HepG2 (cell line): ENCODE results near the gene GDF9. TPM values are rescaled to one million over a fixed set of nuclear protein-coding genes. Genes with fewer than 3 reads are reported as not detected.
A peak's percentile ranks its signal among the peaks of the same experiment; 100 is the strongest.

ENCODE experiments used
- EEA1 ChIP-seq: sonication (generic); formaldehyde crosslinking; IDR thresholded peaks from 2 replicates; pipeline ENCODE4 v1.5.1; 2020; ENCODE audit warnings: mild to moderate bottlenecking, missing genetic modification reagents, borderline replicate concordance
- FOXP1 ChIP-seq, 2 experiments: fragments of 450-650 bp in 1 of 2; IDR thresholded peaks; 2 replicates each; pipeline ENCODE4 v1.6.1; 2017 to 2018; ENCODE audit warnings: antibody characterized with exemption in 1 of 2
- GFI1 ChIP-seq: sonication (generic); formaldehyde crosslinking; IDR thresholded peaks from 2 replicates; pipeline ENCODE4 v1.5.0; 2020; ENCODE audit warnings: missing genetic modification reagents, mild to moderate bottlenecking, borderline replicate concordance
- HDAC1 ChIP-seq: sonication (generic); formaldehyde crosslinking; IDR thresholded peaks from 2 replicates; pipeline ENCODE4 v1.5.1; 2020; ENCODE audit warnings: mild to moderate bottlenecking, missing genetic modification reagents
- HOXA7 ChIP-seq: sonication (generic); formaldehyde crosslinking; IDR thresholded peaks from 2 replicates; pipeline ENCODE4 v1.8.1; 2022; ENCODE audit warnings: mild to moderate bottlenecking, missing genetic modification reagents, moderate library complexity
- KLF16 ChIP-seq, 2 experiments: sonication (generic) in 1 of 2; formaldehyde crosslinking in 1 of 2; IDR thresholded peaks; 2 replicates each; pipeline versions ENCODE4 v1.6.1 to v1.8.0; 2016 to 2023; ENCODE audit warnings: missing genetic modification reagents in 2 of 2, missing compliant biosample characterization in 1 of 2
- RCOR2 ChIP-seq: IDR thresholded peaks from 2 replicates; pipeline ENCODE4 v1.6.1; 2016; ENCODE audit warnings: missing biosample characterization, missing genetic modification reagents
- SAFB2 ChIP-seq: sonication (generic); formaldehyde crosslinking; IDR thresholded peaks from 2 replicates; pipeline ENCODE4 v1.5.1; 2020; ENCODE audit warnings: missing genetic modification reagents, low read depth, mild to moderate bottlenecking, borderline replicate concordance
- SMAD1 ChIP-seq: sonication (generic); formaldehyde crosslinking; IDR thresholded peaks from 2 replicates; pipeline ENCODE4 v1.4.0; 2020; ENCODE audit warnings: missing genetic modification reagents, low read depth, mild to moderate bottlenecking, borderline replicate concordance
- TERF1 ChIP-seq: sonication (generic); formaldehyde crosslinking; IDR thresholded peaks from 2 replicates; pipeline ENCODE4 v1.8.0; 2022; ENCODE audit warnings: mild to moderate bottlenecking, missing genetic modification reagents, moderate library complexity
- ZBTB25 ChIP-seq: IDR thresholded peaks from 2 replicates; pipeline ENCODE4 v1.6.1; 2018; ENCODE audit warnings: missing genetic modification reagents
- ZEB1 ChIP-seq: IDR thresholded peaks from 2 replicates; pipeline ENCODE4 v1.6.1; 2012; ENCODE audit warnings: mild to moderate bottlenecking, low read depth, inconsistent platforms; ENCODE audit not compliant: insufficient replicate concordance
- ZFP82 ChIP-seq: sonication (generic); formaldehyde crosslinking; IDR thresholded peaks from 2 replicates; pipeline ENCODE4 v1.5.1; 2020; ENCODE audit warnings: mild to moderate bottlenecking, missing genetic modification reagents, borderline replicate concordance
- ZMAT5 ChIP-seq: sonication (generic); formaldehyde crosslinking; IDR thresholded peaks from 2 replicates; pipeline ENCODE4 v1.5.0; 2020; ENCODE audit warnings: mild to moderate bottlenecking, low read depth, missing genetic modification reagents, borderline replicate concordance
- ZNF256 ChIP-seq: sonication (generic); formaldehyde crosslinking; conservative IDR thresholded peaks from 2 replicates; pipeline ENCODE4 v1.4.0; 2020; ENCODE audit warnings: missing genetic modification reagents
- ZNF296 ChIP-seq: sonication (generic); formaldehyde crosslinking; conservative IDR thresholded peaks from 2 replicates; pipeline ENCODE4 v1.5.0; 2020; ENCODE audit warnings: mild to moderate bottlenecking, missing genetic modification reagents
- ZNF30 ChIP-seq: sonication (generic); formaldehyde crosslinking; IDR thresholded peaks from 2 replicates; pipeline ENCODE4 v1.5.0; 2020; ENCODE audit warnings: mild to moderate bottlenecking, missing genetic modification reagents
- ZNF446 ChIP-seq: sonication (generic); formaldehyde crosslinking; IDR thresholded peaks from 2 replicates; pipeline ENCODE4 v1.5.0; 2020; ENCODE audit warnings: mild to moderate bottlenecking, missing genetic modification reagents
- polyA plus RNA-seq, 8 experiments: library from polyadenylated mRNA; depleted of rRNA in 3 of 8; stranded (reverse) in 7 of 8; unstranded in 1 of 8; fragments of >200 nt; fragmentation: Illumina TruSeq in 4 of 8; extraction: Trizol in 4 of 8; gene quantifications; 2 replicates each; pipeline versions ENCODE4 v1.2.1 to v1.2.3, GENCODE V29; 2011 to 2016; ENCODE audit warnings: low read depth in 4 of 8, missing spikeins in 1 of 8, mixed read lengths in 1 of 8; ENCODE audit not compliant: insufficient read depth in 1 of 8
- total RNA-seq, 5 experiments: library from RNA; depleted of rRNA; stranded (reverse); fragments of >200 nt; fragmentation: Illumina TruSeq; extraction: Trizol; gene quantifications; 2 replicates each; pipeline ENCODE4 v1.2.3, GENCODE V29; 2016; ENCODE audit warnings: low read depth in 1 of 5
- TF ChIP-seq, protein P1 (sequence below): sonication (generic); formaldehyde crosslinking; IDR thresholded peaks from 2 replicates; pipeline ENCODE4 v1.4.0; 2020; ENCODE audit warnings: low read depth, mild to moderate bottlenecking, missing genetic modification reagents
- TF ChIP-seq, protein P2 (sequence below): sonication (generic); formaldehyde crosslinking; IDR thresholded peaks from 2 replicates; pipeline ENCODE4 v1.5.1; 2020; ENCODE audit warnings: missing genetic modification reagents, mild to moderate bottlenecking, borderline replicate concordance
- TF ChIP-seq, protein P3 (sequence below): sonication (generic); formaldehyde crosslinking; IDR thresholded peaks from 2 replicates; pipeline ENCODE4 v1.4.0; 2020; ENCODE audit warnings: missing genetic modification reagents
- TF ChIP-seq, protein P4 (sequence below): fragments of 450-650 bp; IDR thresholded peaks from 2 replicates; pipeline ENCODE4 v1.6.1; 2016

The GDF9 gene
- total and polyA plus RNA-seq, 2 of the 13 experiments (the other 11 are each of a cell fraction or from before 2014, with no cell fraction given): 0.33 to 0.38 TPM

DNA sequence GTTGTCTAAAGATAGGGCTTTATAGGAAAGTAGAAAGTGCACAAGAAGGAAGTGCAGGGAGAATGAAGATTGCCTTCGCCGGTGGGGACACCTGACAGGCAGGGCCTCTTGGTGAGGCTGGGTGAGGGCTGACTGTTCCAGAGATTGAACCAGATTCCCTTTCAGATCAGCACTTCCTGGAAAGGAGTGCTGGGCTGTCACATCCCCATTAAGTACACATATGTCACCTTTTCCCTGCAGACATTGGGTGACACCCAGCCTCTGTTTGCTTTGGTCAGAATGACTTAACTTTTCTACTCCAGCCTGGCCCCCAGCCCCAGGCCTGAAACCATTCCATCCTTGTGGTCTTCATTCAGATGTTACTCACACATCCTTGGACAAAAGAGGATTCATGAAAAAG is 28.4 kb downstream of the GDF9 start (continued):
- no peak for TF ChIP-seq FOXP1 (IDR thresholded peaks at IDR 0.05)
- TF ChIP-seq FOXP1 (CRISPR knock-in tag; IDR thresholded peaks at IDR 0.05): peak; percentile 29; the same call in 1 of the 2 replicates
- no peak for TF ChIP-seq ZNF256
- TF ChIP-seq TERF1: no peak
- TF ChIP-seq ZNF30 (CRISPR knock-in tag): no peak
- peak; percentile 46; the same call in 1 of the 2 replicates for TF ChIP-seq GFI1 (CRISPR knock-in tag)
- TF ChIP-seq ZNF446: no peak
- TF ChIP-seq, protein P1, sequence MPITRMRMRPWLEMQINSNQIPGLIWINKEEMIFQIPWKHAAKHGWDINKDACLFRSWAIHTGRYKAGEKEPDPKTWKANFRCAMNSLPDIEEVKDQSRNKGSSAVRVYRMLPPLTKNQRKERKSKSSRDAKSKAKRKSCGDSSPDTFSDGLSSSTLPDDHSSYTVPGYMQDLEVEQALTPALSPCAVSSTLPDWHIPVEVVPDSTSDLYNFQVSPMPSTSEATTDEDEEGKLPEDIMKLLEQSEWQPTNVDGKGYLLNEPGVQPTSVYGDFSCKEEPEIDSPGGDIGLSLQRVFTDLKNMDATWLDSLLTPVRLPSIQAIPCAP (CRISPR knock-in tag): 0 out of 2 replicates have a peak, but pooled peaks have one; percentile 4
- peak; percentile 43; the same call in 1 of the 2 replicates for TF ChIP-seq HDAC1
- TF ChIP-seq HOXA7 (CRISPR knock-in tag): no peak
- TF ChIP-seq ZFP82 (CRISPR knock-in tag): no peak
- TF ChIP-seq EEA1 (CRISPR knock-in tag): no peak
- TF ChIP-seq ZBTB25: no peak; the same call in 1 of the 2 replicates
- TF ChIP-seq RCOR2 (CRISPR knock-in tag): peak; percentile 58; the same call in 1 of the 2 replicates
- no peak for TF ChIP-seq ZMAT5 (CRISPR knock-in tag)
- TF ChIP-seq, protein P2, sequence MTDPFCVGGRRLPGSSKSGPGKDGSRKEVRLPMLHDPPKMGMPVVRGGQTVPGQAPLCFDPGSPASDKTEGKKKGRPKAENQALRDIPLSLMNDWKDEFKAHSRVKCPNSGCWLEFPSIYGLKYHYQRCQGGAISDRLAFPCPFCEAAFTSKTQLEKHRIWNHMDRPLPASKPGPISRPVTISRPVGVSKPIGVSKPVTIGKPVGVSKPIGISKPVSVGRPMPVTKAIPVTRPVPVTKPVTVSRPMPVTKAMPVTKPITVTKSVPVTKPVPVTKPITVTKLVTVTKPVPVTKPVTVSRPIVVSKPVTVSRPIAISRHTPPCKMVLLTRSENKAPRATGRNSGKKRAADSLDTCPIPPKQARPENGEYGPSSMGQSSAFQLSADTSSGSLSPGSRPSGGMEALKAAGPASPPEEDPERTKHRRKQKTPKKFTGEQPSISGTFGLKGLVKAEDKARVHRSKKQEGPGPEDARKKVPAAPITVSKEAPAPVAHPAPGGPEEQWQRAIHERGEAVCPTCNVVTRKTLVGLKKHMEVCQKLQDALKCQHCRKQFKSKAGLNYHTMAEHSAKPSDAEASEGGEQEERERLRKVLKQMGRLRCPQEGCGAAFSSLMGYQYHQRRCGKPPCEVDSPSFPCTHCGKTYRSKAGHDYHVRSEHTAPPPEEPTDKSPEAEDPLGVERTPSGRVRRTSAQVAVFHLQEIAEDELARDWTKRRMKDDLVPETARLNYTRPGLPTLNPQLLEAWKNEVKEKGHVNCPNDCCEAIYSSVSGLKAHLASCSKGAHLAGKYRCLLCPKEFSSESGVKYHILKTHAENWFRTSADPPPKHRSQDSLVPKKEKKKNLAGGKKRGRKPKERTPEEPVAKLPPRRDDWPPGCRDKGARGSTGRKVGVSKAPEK (CRISPR knock-in tag): no peak
- no peak; a peak in 1 of 4 replicates for TF ChIP-seq KLF16 (CRISPR knock-in tag; IDR thresholded peaks at IDR 0.05)
- TF ChIP-seq, protein P3, sequence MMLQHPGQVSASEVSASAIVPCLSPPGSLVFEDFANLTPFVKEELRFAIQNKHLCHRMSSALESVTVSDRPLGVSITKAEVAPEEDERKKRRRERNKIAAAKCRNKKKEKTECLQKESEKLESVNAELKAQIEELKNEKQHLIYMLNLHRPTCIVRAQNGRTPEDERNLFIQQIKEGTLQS (CRISPR knock-in tag): no peak
- TF ChIP-seq ZNF296 (CRISPR knock-in tag): no peak
- no peak for TF ChIP-seq SMAD1
- TF ChIP-seq SAFB2 (CRISPR knock-in tag): no peak
- TF ChIP-seq, protein P4, sequence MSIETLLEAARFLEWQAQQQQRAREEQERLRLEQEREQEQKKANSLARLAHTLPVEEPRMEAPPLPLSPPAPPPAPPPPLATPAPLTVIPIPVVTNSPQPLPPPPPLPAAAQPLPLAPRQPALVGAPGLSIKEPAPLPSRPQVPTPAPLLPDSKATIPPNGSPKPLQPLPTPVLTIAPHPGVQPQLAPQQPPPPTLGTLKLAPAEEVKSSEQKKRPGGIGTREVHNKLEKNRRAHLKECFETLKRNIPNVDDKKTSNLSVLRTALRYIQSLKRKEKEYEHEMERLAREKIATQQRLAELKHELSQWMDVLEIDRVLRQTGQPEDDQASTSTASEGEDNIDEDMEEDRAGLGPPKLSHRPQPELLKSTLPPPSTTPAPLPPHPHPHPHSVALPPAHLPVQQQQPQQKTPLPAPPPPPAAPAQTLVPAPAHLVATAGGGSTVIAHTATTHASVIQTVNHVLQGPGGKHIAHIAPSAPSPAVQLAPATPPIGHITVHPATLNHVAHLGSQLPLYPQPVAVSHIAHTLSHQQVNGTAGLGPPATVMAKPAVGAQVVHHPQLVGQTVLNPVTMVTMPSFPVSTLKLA: no peak
- TF ChIP-seq ZEB1: no peak
